Measurements from ENCODE around the gene FADS2.

DNA sequence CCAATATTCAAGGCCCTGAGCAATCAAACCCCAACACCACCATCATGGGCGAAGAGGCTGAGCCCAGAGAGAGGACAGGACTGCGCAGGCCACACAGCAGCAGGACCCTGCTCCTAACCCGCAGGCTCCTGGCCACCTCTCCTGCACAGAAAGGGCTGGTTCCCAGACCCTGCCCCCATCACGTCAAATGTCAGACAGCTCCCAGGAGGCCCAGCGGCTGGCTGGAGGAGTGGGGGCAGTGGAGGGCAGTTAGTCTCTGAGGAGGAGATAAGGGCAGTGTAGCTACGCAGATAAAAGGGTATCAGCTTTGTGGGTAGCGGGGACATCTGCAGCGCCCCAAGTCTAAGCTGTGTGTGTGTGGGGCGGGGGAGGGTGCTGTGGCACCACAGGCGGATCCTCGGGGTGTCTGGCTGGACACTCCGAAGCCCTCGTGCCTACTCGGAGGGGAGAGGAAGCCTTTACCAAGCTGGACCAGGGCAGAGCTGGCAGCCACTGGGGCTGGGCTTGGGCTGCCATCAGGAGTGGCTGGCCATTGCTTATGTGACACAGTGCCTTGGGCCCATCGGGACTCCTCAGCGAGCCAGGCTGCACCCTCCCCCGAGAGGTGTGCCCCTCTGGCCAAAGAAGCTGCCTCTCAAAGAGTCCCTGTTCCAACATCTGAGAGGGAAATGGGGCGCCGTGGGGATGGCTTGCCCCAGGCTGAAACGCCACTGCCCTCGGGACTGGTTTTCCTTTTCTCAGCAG is 41.8 kb downstream of the FADS2 start:
- TF ChIP-seq, protein P1, sequence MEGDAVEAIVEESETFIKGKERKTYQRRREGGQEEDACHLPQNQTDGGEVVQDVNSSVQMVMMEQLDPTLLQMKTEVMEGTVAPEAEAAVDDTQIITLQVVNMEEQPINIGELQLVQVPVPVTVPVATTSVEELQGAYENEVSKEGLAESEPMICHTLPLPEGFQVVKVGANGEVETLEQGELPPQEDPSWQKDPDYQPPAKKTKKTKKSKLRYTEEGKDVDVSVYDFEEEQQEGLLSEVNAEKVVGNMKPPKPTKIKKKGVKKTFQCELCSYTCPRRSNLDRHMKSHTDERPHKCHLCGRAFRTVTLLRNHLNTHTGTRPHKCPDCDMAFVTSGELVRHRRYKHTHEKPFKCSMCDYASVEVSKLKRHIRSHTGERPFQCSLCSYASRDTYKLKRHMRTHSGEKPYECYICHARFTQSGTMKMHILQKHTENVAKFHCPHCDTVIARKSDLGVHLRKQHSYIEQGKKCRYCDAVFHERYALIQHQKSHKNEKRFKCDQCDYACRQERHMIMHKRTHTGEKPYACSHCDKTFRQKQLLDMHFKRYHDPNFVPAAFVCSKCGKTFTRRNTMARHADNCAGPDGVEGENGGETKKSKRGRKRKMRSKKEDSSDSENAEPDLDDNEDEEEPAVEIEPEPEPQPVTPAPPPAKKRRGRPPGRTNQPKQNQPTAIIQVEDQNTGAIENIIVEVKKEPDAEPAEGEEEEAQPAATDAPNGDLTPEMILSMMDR (IDR thresholded peaks at IDR 0.05; ENCODE audit: insufficient read depth, low read length), result no peak
- no peak for TF ChIP-seq POLR2AphosphoS5 (IDR thresholded peaks at IDR 0.05; ENCODE audit: low read depth)
- no peak for TF ChIP-seq GABPA (IDR thresholded peaks at IDR 0.05; ENCODE audit: low read depth)
- no peak for TF ChIP-seq SPI1 (IDR thresholded peaks at IDR 0.05; ENCODE audit: borderline replicate concordance, low read depth)
- TF ChIP-seq, protein P2, sequence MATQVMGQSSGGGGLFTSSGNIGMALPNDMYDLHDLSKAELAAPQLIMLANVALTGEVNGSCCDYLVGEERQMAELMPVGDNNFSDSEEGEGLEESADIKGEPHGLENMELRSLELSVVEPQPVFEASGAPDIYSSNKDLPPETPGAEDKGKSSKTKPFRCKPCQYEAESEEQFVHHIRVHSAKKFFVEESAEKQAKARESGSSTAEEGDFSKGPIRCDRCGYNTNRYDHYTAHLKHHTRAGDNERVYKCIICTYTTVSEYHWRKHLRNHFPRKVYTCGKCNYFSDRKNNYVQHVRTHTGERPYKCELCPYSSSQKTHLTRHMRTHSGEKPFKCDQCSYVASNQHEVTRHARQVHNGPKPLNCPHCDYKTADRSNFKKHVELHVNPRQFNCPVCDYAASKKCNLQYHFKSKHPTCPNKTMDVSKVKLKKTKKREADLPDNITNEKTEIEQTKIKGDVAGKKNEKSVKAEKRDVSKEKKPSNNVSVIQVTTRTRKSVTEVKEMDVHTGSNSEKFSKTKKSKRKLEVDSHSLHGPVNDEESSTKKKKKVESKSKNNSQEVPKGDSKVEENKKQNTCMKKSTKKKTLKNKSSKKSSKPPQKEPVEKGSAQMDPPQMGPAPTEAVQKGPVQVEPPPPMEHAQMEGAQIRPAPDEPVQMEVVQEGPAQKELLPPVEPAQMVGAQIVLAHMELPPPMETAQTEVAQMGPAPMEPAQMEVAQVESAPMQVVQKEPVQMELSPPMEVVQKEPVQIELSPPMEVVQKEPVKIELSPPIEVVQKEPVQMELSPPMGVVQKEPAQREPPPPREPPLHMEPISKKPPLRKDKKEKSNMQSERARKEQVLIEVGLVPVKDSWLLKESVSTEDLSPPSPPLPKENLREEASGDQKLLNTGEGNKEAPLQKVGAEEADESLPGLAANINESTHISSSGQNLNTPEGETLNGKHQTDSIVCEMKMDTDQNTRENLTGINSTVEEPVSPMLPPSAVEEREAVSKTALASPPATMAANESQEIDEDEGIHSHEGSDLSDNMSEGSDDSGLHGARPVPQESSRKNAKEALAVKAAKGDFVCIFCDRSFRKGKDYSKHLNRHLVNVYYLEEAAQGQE (IDR thresholded peaks at IDR 0.05; ENCODE audit: insufficient replicate concordance, low read depth), result no peak
